Measurements from ENCODE around the gene IGLON5.

GRCh38 chr19:51337141-51337860 lies 25.9 kb downstream of the IGLON5 start:
- no peak for TF ChIP-seq POLR2A (IDR thresholded peaks at IDR 0.05)
- no peak for TF ChIP-seq CTCF (IDR thresholded peaks at IDR 0.05)
